GM18520 (cell line): Measurements from ENCODE around the gene EIF4E3.

Source experiments
- ATAC-seq: cut with Tn5 transposase; IDR thresholded peaks from one replicate; pipeline ENCODE4 v1.9.1; 2021; ENCODE audit not compliant: unreplicated experiment

The EIF4E3 gene

GRCh38 chr3:71651625-71652024 is 73.6 kb downstream of the EIF4E3 start:
- no peak for ATAC-seq

GRCh38 chr3:71650372-71650771 is 74.8 kb downstream of the EIF4E3 start:
- no peak for ATAC-seq

- ATAC-seq, result no peak
Measured at GRCh38 chr3:71649757-71650156, 75.4 kb downstream of the EIF4E3 start.

- no peak for ATAC-seq
Measured at GRCh38 chr3:71647751-71648150, 77.5 kb downstream of the EIF4E3 start.

GRCh38 chr3:71646971-71647370 is 78.2 kb downstream of the EIF4E3 start:
- ATAC-seq, result no peak

- ATAC-seq, result no peak
Measured at GRCh38 chr3:71645140-71645539, 80.1 kb downstream of the EIF4E3 start.

GRCh38 chr3:71641674-71642073 is 83.5 kb downstream of the EIF4E3 start:
- no peak for ATAC-seq

- no peak for ATAC-seq
Measured at GRCh38 chr3:71640331-71640983, 84.7 kb downstream of the EIF4E3 start.

GRCh38 chr3:71636482-71636881 is 88.7 kb downstream of the EIF4E3 start:
- no peak for ATAC-seq

GRCh38 chr3:71636001-71636400 is 89.2 kb downstream of the EIF4E3 start:
- no peak for ATAC-seq

GRCh38 chr3:71634671-71635070 is 90.5 kb downstream of the EIF4E3 start:
- ATAC-seq, result no peak

- ATAC-seq, result no peak
Measured at GRCh38 chr3:71629711-71630110, 95.5 kb downstream of the EIF4E3 start.

- no peak for ATAC-seq
Measured at GRCh38 chr3:71629289-71629688, 95.9 kb downstream of the EIF4E3 start.

GRCh38 chr3:71628522-71628921 is 96.7 kb downstream of the EIF4E3 start:
- no peak for ATAC-seq

- no peak for ATAC-seq
Measured at GRCh38 chr3:71625676-71626075, 99.5 kb downstream of the EIF4E3 start.
